HEK293T (cell line): ENCODE measurements around the gene KAT6B.

Experiments
- BHLHE40 ChIP-seq: fragments of 450-650 bp; IDR thresholded peaks from 2 replicates; pipeline ENCODE4 v1.6.1; 2016; ENCODE audit warnings: mild to moderate bottlenecking, moderate library complexity, borderline replicate concordance
- ELF4 ChIP-seq: fragments of 450-650 bp; IDR thresholded peaks from 2 replicates; pipeline ENCODE4 v1.6.1; 2017; ENCODE audit warnings: antibody characterized with exemption
- FOXK2 ChIP-seq: fragments of 450-650 bp; IDR thresholded peaks from 2 replicates; pipeline ENCODE4 v1.6.1; 2016; ENCODE audit warnings: mild to moderate bottlenecking
- L3MBTL2 ChIP-seq: fragments of 450-650 bp; conservative IDR thresholded peaks from 2 replicates; pipeline ENCODE4 v1.6.1; 2016; ENCODE audit warnings: mild to moderate bottlenecking
- LEF1 ChIP-seq: fragments of 450-650 bp; IDR thresholded peaks from 2 replicates; pipeline ENCODE4 v1.6.1; 2017; ENCODE audit warnings: mild to moderate bottlenecking, borderline replicate concordance
- PKNOX1 ChIP-seq: fragments of 450-650 bp; IDR thresholded peaks from 2 replicates; pipeline ENCODE4 v1.6.1; 2016
- SP1 ChIP-seq: fragments of 450-650 bp; IDR thresholded peaks from 2 replicates; pipeline ENCODE4 v1.6.1; 2017
- SUZ12 ChIP-seq: fragments of 450-650 bp; IDR thresholded peaks from 2 replicates; pipeline ENCODE4 v1.6.1; 2016; ENCODE audit warnings: mild to moderate bottlenecking
- TARDBP ChIP-seq: fragments of 450-650 bp; IDR thresholded peaks from 2 replicates; pipeline ENCODE4 v1.6.1; 2016

- TF ChIP-seq FOXK2 (no peak), L3MBTL2 (no peak), SUZ12 (no peak), TARDBP (no peak), BHLHE40 (no peak), LEF1 (no peak), SP1 (no peak), ELF4 (no peak), PKNOX1 (no peak)
Measured at GRCh38 chr10:74794531-74794930, 31.9 kb upstream of the KAT6B start.
